Bronchial epithelial cell (primary cell): ENCODE data around the gene SLC35F4. TPM values are rescaled to one million over a fixed set of nuclear protein-coding genes. Genes with fewer than 3 reads are reported as not detected.

Source experiments
- DNase-seq: peaks from one replicate; pipeline ENCODE4 v3.0.0-alpha.2; 2010; ENCODE audit warnings: low read depth
- FAIRE-seq: peaks from 2 replicates; lab custom pipeline; 2011; peaks lifted over from hg19 to GRCh38; lab: Jason Lieb, UNC
- H3K27me3 ChIP-seq: 2 replicates; pipeline ENCODE4 v1.5.1; 2011; ENCODE audit warnings: low read length; ENCODE audit not compliant: control insufficient read depth, insufficient read depth
- H3K36me3 ChIP-seq: 2 replicates; pipeline ENCODE4 v1.5.1; 2011; ENCODE audit warnings: low read length; ENCODE audit not compliant: control insufficient read depth, insufficient read depth
- H3K4me3 ChIP-seq: 2 replicates; pipeline ENCODE4 v1.5.1; 2011; ENCODE audit warnings: mild to moderate bottlenecking, low read depth, low read length, control low read depth
- total RNA-seq: library from RNA; depleted of rRNA; stranded (reverse); fragments of >200 nt; gene quantifications from 2 replicates; pipeline ENCODE4 v1.2.1, GENCODE V29; 2014
- TF ChIP-seq, protein P1 (sequence below): IDR thresholded peaks from 2 replicates; pipeline ENCODE4 v1.5.1; 2011; ENCODE audit warnings: mild to moderate bottlenecking, moderate library complexity, low read length, control low read depth, inconsistent platforms; ENCODE audit not compliant: insufficient read depth, severe bottlenecking

SLC35F4 gene
- total RNA-seq, 1 donor from 2014 or later, result not detected

DNA sequence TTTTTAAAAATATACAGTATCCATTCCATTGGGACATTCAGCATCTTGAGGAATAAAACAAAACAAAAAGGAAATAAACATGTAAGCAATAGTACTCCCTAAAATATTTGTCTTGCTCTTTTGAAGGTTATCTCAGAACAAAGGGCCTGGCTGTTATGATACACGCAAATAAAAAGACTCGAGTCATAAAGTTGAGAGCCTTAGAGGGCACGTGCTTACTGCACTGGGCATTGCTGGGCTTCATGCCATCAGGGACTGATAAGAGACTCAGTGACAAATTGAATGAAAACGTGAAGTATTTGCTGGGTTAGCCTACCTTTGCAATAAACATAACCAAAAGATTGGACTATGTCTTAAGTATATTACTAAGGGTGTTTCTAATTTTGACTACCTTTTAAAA is 118.9 kb downstream of the SLC35F4 start:
- FAIRE-seq (no peak), DNase-seq (peak; percentile 70)

DNA sequence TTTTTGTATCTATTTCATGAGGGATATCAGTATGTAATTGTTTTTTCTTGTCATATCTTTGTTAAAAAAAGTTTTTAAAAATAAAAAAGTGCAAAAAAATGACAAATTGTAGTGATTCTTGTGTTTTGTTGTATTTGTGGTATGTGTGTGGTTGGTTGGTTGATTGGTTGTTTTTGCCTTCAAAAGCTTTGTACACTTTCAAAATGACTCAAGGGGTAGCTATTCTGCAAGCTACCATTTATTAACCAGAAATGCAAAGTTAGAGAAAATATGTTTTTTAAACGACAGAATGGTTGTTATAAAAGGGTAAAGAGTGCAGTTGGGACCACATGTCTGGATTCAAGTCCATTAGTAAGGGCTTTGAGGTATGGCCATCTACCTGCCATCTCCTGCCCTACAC is 119.3 kb downstream of the SLC35F4 start:
- TF ChIP-seq, protein P1, sequence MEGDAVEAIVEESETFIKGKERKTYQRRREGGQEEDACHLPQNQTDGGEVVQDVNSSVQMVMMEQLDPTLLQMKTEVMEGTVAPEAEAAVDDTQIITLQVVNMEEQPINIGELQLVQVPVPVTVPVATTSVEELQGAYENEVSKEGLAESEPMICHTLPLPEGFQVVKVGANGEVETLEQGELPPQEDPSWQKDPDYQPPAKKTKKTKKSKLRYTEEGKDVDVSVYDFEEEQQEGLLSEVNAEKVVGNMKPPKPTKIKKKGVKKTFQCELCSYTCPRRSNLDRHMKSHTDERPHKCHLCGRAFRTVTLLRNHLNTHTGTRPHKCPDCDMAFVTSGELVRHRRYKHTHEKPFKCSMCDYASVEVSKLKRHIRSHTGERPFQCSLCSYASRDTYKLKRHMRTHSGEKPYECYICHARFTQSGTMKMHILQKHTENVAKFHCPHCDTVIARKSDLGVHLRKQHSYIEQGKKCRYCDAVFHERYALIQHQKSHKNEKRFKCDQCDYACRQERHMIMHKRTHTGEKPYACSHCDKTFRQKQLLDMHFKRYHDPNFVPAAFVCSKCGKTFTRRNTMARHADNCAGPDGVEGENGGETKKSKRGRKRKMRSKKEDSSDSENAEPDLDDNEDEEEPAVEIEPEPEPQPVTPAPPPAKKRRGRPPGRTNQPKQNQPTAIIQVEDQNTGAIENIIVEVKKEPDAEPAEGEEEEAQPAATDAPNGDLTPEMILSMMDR, result no peak
- Histone ChIP-seq H3K4me3 (no peak overlapping the region), H3K27me3 (no peaks in the 10 kb centered on the region), H3K36me3 (no peaks in the 10 kb centered on the region)
- DNase-seq (no peak), FAIRE-seq (no peak)

More for the DNA sequence above, 118.9 kb downstream of the SLC35F4 start:
- H3K36me3 ChIP-seq, result no peaks in the 10 kb centered on the region
- no peaks in the 10 kb centered on the region for H3K27me3 ChIP-seq
- TF ChIP-seq, protein P1, result no peak
- H3K4me3 ChIP-seq, result no peak overlapping the region

DNA sequence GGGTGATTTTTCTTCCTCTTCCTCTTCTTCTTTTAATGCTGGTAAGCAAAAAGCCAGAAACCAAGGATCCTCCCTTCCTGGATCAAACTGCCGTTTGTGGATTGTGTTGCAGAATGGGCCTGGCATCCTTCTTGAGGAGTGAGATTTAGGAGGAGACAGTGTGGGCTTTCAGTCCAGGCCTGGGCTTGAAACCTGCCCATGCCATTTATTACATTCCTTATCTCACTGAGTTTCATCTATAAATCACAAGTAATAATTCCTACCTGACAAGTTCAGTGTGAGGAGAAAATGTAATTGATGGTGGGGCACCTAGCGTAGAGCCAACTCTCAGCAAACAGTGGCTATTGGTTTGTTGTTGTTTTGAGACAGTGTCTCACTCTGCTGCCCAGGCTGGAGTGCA is 126.4 kb downstream of the SLC35F4 start:
- FAIRE-seq (no peak), DNase-seq (no peak)
- TF ChIP-seq, protein P1, result no peak
- H3K27me3 ChIP-seq, result no peaks in the 10 kb centered on the region
- H3K4me3 ChIP-seq, result no peak overlapping the region
- H3K36me3 ChIP-seq, result no peaks in the 10 kb centered on the region

DNA sequence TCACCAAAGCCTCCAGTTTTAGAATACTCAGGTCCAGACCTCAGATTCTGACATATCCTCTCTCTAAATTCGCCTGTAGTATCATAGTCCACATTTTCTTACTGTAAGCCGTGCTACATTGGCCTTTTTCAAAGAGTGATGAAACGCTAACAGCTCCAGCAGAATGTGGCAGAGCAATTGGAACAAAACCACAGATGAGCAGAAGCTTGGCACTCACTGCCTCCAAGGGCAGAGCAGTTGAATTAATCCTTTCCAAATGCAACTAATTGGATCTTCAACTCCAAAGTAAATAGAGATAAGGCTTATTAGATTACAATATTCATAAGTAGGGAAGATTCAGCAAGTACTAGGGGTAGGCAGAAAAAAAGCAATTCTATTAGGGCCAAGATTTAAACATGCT is 128.3 kb downstream of the SLC35F4 start:
- TF ChIP-seq, protein P1, result no peak
- Histone ChIP-seq H3K36me3 (no peaks in the 10 kb centered on the region), H3K27me3 (no peaks in the 10 kb centered on the region), H3K4me3 (no peak overlapping the region)
- FAIRE-seq (no peak), DNase-seq (no peak)

DNA sequence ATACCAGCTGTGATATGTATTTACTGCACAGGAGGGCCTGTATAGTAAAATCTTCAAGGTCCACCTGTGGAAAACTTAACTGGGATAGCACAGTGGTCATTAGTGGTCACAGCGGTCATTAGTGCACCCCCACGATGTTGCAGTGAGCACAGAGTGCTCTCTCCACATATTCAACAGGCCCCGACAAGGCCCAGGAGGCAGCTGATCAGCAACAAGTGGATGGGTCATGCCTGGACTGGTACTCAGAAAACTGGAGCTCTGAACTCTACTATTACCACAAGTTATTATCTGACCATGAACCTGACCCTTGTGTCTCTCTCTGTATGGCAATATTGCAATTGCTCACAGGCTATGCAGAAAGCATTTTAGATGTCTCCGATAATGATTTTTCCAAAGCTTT is 129.5 kb downstream of the SLC35F4 start:
- peak; percentile 65 for DNase-seq
- no peaks in the 10 kb centered on the region for H3K36me3 ChIP-seq
- H3K27me3 ChIP-seq, result no peaks in the 10 kb centered on the region
- no peak overlapping the region for H3K4me3 ChIP-seq
- TF ChIP-seq, protein P1, result no peak
- peak; percentile 23 for FAIRE-seq

DNA sequence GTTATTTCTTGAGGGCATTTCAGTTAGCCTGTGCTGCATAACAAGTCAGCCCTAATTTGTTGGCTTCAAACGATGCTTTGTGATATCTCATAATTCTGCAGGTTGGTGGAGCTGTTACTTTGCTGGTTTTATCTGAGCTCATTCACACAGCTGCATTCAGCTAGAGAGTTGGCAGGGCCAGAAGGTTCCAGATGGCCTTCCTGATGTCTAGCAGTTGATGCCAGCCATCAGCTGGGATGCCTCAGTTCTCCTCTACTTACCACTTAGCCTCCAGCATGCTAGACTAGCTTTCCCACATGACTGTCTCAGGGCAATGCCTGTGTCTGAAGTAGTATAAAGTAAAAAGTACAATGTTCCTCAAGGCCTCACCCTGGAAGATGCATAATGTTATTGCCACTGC is 130.6 kb downstream of the SLC35F4 start:
- no peak for FAIRE-seq

More for the DNA sequence above, 130.6 kb downstream of the SLC35F4 start:
- no peaks in the 10 kb centered on the region for H3K36me3 ChIP-seq
- H3K4me3 ChIP-seq, result no peak overlapping the region
- TF ChIP-seq, protein P1, result no peak
- H3K27me3 ChIP-seq, result no peaks in the 10 kb centered on the region
- DNase-seq, result no peak
